H1 (cell line): Measurements from ENCODE around the gene ACVR2B. TPM values are rescaled to one million over a fixed set of nuclear protein-coding genes. Genes with fewer than 3 reads are reported as not detected.

Source experiments
- BCL11A ChIP-seq, 2 experiments: IDR thresholded peaks; one replicate each; pipeline ENCODE4 v1.6.1; 2011; ENCODE audit warnings: low read depth in 2 of 2, low read length in 2 of 2, mild to moderate bottlenecking in 2 of 2
- HDAC2 ChIP-seq, 2 experiments: fragments of 300-600 bp in 1 of 2; sonication (generic) in 1 of 2; IDR thresholded peaks; 2 replicates each; pipeline ENCODE4 v1.6.1; 2011 to 2012; ENCODE audit warnings: low read depth in 2 of 2, low read length in 2 of 2, mild to moderate bottlenecking in 2 of 2, moderate library complexity in 2 of 2, borderline replicate concordance in 1 of 2, inconsistent platforms in 1 of 2
- polyA plus RNA-seq, 7 experiments: library from polyadenylated mRNA; depleted of rRNA in 3 of 7; stranded (reverse) in 5 of 7; unstranded in 2 of 7; fragments of >200 nt in 5 of 7; fragments of 200-250 nt in 2 of 7; gene quantifications; 1 replicate in 5 of 7; 2 replicates in 1 of 7; 4 replicates in 1 of 7; pipeline versions ENCODE4 v1.2.1 to v1.2.3, GENCODE V29; 2011 to 2013; ENCODE audit warnings: missing spikeins in 2 of 7, mixed read lengths in 2 of 7
- total RNA-seq: library from RNA; stranded (reverse); fragmentation: NEBNext Ultra II Directional; extraction: Animal tissue kit (Norgen Biotek cat#: 25700); gene quantifications from 2 replicates; pipeline ENCODE4 v1.2.1, GENCODE V29; 2021

Gene ACVR2B
- total and polyA plus RNA-seq, 2 of the 8 experiments (the other 6 are each of a cell fraction or from before 2014, with no cell fraction given) = 24.7 to 109 TPM

DNA sequence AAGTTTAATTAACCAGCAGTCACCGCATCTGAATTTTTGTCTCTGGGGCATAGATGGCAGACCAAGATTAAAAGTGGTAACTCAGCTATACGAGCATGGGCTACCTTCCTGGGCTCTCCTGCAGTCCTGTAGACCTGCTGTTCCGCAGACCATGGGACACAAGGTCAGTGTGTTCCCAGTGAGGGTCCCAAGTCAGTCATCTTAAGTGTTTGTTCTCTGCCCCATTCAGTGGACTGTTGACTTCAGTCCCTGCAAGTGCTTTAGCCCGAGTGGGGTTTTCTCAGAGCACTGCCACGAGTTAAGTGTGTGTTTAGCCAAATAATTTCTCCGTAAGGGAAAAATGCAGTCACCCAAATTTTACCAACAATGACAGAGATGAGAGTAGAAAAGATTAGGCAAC is 37.5 kb downstream of the ACVR2B start (continued):
- TF ChIP-seq HDAC2 (IDR thresholded peaks at IDR 0.05; ENCODE audit: borderline replicate concordance in 1 of 2, low read depth in 2 of 2, low read length in 2 of 2) (no peak), BCL11A (IDR thresholded peaks at IDR 0.05; ENCODE audit: low read depth in 2 of 2, low read length in 2 of 2) (no peak)
